HAP-1 (cell line): ENCODE data around the gene NES.

Experiments
- DNase-seq, 2 experiments: peaks; one replicate each; pipeline ENCODE4 v3.0.0-alpha.2; 2016 to 2020; ENCODE audit warnings: low spot score in 2 of 2
- H3K27me3 ChIP-seq: fragments of 250-450 bp; sonication (Bioruptor Pico); 2 replicates; pipeline ENCODE4 v1.5.1; 2020; ENCODE audit warnings: low read depth, mild to moderate bottlenecking, moderate library complexity
- H3K36me3 ChIP-seq: fragments of 250-450 bp; sonication (Bioruptor Pico); replicated peaks from 2 replicates; pipeline ENCODE4 v1.5.1; 2020; ENCODE audit warnings: mild to moderate bottlenecking
- H3K4me1 ChIP-seq: fragments of 250-450 bp; sonication (Bioruptor Pico); 2 replicates; pipeline ENCODE4 v1.5.1; 2020; ENCODE audit warnings: mild to moderate bottlenecking
- H3K4me3 ChIP-seq: fragments of 250-450 bp; sonication (Bioruptor Pico); 2 replicates; pipeline ENCODE4 v1.5.1; 2020; ENCODE audit warnings: mild to moderate bottlenecking, moderate library complexity
- H3K9me3 ChIP-seq: fragments of 250-450 bp; sonication (Bioruptor Pico); 2 replicates; pipeline ENCODE4 v1.5.1; 2020; ENCODE audit warnings: mild to moderate bottlenecking, moderate library complexity
- in situ Hi-C: fragments of 300-500 bp; cut with MboI; formaldehyde crosslinking; loops from 3 replicates; pipeline ENCODE4 v1.14.3; 2020; ENCODE audit warnings: low sequenced_read_pairs, inconsistent platforms, mixed read lengths

NES gene

GRCh38 chr1:156707417-156708217, 30.4 kb upstream of the NES start:
- no peaks in the 10 kb centered on the region for H3K36me3 ChIP-seq
- peaks cover 28% of the 10 kb centered on the region for H3K4me1 ChIP-seq
- H3K9me3 ChIP-seq, result no peaks in the 10 kb centered on the region
- no peak for DNase-seq
- H3K27me3 ChIP-seq, result no peaks in the 10 kb centered on the region
- no peak overlapping the region for H3K4me3 ChIP-seq
- in situ Hi-C loops, result no loop called here

- in situ Hi-C loops, result no loop called here
- Histone ChIP-seq H3K9me3 (no peaks in the 10 kb centered on the region), H3K27me3 (no peaks in the 10 kb centered on the region), H3K4me3 (peak overlapping the region; percentile 46), H3K4me1 (peaks cover 28% of the 10 kb centered on the region), H3K36me3 (no peaks in the 10 kb centered on the region)
- DNase-seq, result peak; percentile 29 to 73
Measured at GRCh38 chr1:156706657-156707416, 29.6 kb upstream of the NES start.

- no peaks in the 10 kb centered on the region for H3K36me3 ChIP-seq
- DNase-seq, result peak; percentile 74 to 93
- peaks cover 28% of the 10 kb centered on the region for H3K4me1 ChIP-seq
- H3K4me3 ChIP-seq, result peak overlapping the region; percentile 46
- H3K27me3 ChIP-seq, result no peaks in the 10 kb centered on the region
- no peaks in the 10 kb centered on the region for H3K9me3 ChIP-seq
- in situ Hi-C loops, result no loop called here
Measured at GRCh38 chr1:156705918-156706656, 28.9 kb upstream of the NES start.

DNA sequence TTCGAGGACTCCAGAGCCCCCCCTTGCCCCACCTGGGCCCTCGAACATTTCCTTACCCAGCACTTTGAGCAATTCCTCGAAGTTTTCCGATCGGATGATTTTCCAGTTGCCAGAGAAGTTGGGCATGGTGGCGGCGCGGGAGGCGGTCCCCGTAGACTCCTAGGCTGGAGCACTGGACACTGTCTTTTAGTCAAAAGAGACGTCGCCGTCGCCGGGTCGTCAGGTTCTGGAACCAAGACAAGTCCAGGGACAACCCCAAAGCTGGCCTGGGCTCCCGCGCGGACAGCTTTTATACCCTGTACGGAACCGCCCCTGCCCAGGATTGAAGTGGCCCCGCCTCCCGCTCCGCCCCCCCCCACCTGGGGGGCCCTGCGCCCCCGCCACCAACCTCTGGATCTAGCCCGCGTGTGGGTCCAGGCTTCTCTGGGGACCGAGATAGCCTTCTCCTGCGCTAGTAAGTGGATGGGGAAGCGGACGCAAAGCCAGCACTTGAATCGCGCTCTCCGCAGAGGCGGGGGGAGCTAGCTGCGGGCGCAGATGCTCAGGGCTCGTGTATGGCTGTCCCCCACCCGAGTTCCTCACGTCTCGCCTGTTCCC, 28.2 kb upstream of the NES start, which contains the start of gene CRABP2:
Gene CRABP2 (minus strand): TSS at position 263 of the 597 bp plus-strand sequence. CDS start 137 bp downstream, at position 126.
- in situ Hi-C loops, result no loop called here
- DNase-seq, result peak; percentile 53 to 72
- H3K4me3 ChIP-seq, result peak within 1 kb of the TSS; percentile 46
- no peaks in the 10 kb centered on the region for H3K9me3 ChIP-seq
- no peaks in the 10 kb centered on the region for H3K27me3 ChIP-seq
- H3K36me3 ChIP-seq, result no peaks in the 10 kb centered on the region; the same call in 1 of the 2 replicates
- H3K4me1 ChIP-seq, result peaks cover 28% of the 10 kb centered on the region

DNA sequence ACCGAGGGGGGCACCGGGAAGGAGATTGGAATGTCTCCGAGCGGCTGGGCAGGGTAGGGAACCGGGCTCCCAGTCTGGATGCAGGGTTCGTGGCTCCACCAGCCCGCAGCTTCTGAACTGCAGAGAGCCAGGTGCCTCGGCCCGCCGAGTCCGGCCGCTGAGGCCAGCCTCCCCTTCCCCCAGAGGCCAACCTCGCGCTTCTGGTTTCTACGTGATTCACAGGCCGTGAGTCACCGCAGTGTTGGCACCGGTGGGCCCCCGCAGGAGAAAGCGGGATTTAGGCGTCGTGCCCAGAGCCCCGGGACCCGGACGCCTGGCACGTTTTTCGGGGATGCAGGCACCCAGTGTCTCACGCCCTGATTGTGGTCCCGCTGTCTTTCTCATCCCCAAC, 27.7 kb upstream of the NES start:
- H3K4me1 ChIP-seq, result peaks cover 28% of the 10 kb centered on the region
- peak overlapping the region; percentile 46 for H3K4me3 ChIP-seq
- no peaks in the 10 kb centered on the region for H3K9me3 ChIP-seq
- DNase-seq, result no peak
- in situ Hi-C loops, result no loop called here
- no peaks in the 10 kb centered on the region for H3K27me3 ChIP-seq
- no peaks in the 10 kb centered on the region; the same call in 1 of the 2 replicates for H3K36me3 ChIP-seq

DNA sequence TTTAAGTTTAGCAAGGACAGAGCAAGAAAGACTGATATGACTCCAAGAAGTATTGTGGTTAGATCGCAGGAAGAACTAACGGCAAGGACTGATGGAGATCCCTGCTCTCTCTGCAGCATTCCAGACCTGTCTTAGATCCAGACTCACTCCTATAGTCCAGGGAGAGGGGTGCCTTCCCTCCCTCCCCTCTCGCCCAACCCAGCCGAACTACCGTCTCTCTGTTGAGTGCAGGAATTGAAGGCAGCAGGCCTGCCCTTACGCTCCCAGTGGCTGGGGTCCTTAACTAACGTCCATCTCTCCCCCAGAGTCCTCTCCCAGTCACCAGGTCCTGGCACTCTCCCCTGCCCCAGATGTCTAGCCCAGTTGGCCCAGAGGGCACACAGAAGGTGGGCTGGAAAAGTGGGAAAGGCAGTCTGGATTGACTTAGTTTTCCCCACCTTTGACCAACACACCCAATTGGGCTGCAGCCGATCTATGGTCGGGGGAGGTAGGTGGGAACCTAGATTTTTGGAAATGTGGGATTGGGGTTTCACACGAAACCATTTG, 27.0 kb upstream of the NES start:
- Histone ChIP-seq H3K36me3 (no peaks in the 10 kb centered on the region; the same call in none of the 2 replicates), H3K4me1 (peaks cover 28% of the 10 kb centered on the region), H3K4me3 (no peak overlapping the region), H3K27me3 (no peaks in the 10 kb centered on the region), H3K9me3 (no peaks in the 10 kb centered on the region)
- in situ Hi-C loops, result no loop called here
- DNase-seq, result no peak

GRCh38 chr1:156703741-156704140, 26.5 kb upstream of the NES start:
- H3K36me3 ChIP-seq, result no peaks in the 10 kb centered on the region; the same call in none of the 2 replicates
- H3K27me3 ChIP-seq, result no peaks in the 10 kb centered on the region
- in situ Hi-C loops, result no loop called here
- peaks cover 28% of the 10 kb centered on the region for H3K4me1 ChIP-seq
- H3K4me3 ChIP-seq, result no peak overlapping the region
- no peaks in the 10 kb centered on the region for H3K9me3 ChIP-seq
- peak in 1 of 2 experiments; percentile 33 for DNase-seq

GRCh38 chr1:156703336-156703735, 26.1 kb upstream of the NES start:
- DNase-seq, result no peak
- no peaks in the 10 kb centered on the region for H3K27me3 ChIP-seq
- no peaks in the 10 kb centered on the region for H3K9me3 ChIP-seq
- H3K36me3 ChIP-seq, result no peaks in the 10 kb centered on the region; the same call in none of the 2 replicates
- H3K4me1 ChIP-seq, result peaks cover 28% of the 10 kb centered on the region
- H3K4me3 ChIP-seq, result no peak overlapping the region
- in situ Hi-C loops, result no loop called here

DNA sequence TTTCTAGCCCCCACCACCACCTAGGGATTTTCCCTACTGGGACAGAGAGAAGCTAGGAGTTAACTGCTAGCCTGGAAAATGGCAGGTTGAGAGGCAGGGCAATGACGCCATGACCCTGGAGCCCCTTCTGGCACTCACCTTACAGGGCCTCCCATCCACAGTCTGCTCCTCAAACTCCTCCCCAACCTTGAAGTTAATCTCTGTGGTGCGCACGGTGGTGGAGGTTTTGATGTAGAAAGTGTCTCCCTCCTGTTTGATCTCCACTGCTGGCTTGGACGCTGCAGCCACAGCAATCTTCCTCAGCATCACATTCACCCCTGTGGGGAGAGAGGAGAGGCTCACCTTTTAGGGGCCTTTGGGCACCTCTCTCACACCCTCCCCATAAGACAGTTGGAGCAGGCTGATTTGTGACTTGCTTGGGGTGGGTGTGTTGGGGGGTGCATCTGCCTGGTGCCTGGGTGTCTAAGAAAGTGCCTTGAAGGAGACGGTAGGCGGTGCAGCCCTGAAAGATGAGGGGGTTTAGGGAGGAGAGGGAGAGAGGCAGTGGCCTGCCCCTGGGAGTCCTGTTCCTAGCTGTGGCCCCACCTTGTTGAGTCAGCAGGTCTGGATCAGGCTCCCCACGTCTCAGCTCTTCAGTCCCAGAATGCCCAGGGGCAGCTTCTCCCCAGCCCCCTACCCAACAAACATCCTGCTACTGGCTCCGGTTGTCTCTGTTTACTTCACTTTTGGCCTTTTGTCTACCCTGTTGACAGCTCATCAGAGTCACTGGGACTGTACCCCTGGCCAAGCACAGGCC, 23.7 kb upstream of the NES start:
- Histone ChIP-seq H3K27me3 (no peaks in the 10 kb centered on the region), H3K4me3 (no peak overlapping the region), H3K36me3 (no peaks in the 10 kb centered on the region; the same call in none of the 2 replicates), H3K9me3 (no peaks in the 10 kb centered on the region), H3K4me1 (peaks cover 6% of the 10 kb centered on the region)
- in situ Hi-C loops, result no loop called here
- DNase-seq, result no peak

DNA sequence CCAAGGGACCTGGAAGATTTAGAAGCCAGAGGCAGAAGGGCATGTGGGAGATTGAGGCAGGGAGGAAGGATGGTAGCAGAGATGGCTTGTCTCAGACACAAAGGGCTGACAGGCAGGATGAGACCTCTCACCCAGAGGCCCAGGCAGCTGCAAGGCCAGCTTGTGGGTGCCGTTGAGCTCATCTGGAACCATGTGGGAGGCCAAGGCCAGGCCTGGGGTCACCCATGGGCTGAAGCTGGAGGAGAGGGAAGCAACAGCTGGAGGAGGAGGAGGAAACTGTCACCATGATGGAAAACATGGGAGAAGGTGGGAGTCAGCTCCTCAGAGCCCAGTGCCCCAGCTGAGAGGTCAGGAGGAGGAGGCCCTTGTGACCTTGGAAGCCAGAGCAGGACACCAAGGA, 21.8 kb upstream of the NES start:
- in situ Hi-C loops, result no loop called here
- no peaks in the 10 kb centered on the region; the same call in none of the 2 replicates for H3K36me3 ChIP-seq
- no peaks in the 10 kb centered on the region for H3K9me3 ChIP-seq
- H3K4me3 ChIP-seq, result no peak overlapping the region
- H3K4me1 ChIP-seq, result peaks cover under 1% of the 10 kb centered on the region
- DNase-seq, result no peak
- H3K27me3 ChIP-seq, result no peaks in the 10 kb centered on the region

DNA sequence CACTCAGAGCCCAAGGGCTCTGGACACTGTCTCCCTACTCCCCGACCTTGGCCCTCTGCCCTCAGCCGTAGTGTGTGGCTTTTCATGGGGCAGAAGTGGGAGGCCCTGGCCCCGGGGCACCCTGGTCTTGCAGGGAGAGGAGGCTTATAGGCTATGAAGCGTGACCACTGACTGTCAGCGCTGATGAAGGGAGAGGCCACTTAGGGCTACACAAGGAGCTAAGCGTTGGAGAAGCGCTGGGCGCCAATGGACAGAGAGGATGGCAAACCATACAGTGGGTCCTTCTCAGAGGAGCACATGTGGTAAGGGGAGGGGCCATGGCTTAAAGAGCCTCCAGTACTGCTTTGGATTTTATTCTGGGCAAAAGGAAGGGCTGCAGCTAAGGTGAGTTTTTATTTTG, 20.3 kb upstream of the NES start:
- peaks cover 15% of the 10 kb centered on the region for H3K4me1 ChIP-seq
- no peak for DNase-seq
- H3K9me3 ChIP-seq, result no peaks in the 10 kb centered on the region
- H3K36me3 ChIP-seq, result no peaks in the 10 kb centered on the region; the same call in none of the 2 replicates
- no peak overlapping the region for H3K4me3 ChIP-seq
- in situ Hi-C loops, result no loop called here
- no peaks in the 10 kb centered on the region for H3K27me3 ChIP-seq

DNA sequence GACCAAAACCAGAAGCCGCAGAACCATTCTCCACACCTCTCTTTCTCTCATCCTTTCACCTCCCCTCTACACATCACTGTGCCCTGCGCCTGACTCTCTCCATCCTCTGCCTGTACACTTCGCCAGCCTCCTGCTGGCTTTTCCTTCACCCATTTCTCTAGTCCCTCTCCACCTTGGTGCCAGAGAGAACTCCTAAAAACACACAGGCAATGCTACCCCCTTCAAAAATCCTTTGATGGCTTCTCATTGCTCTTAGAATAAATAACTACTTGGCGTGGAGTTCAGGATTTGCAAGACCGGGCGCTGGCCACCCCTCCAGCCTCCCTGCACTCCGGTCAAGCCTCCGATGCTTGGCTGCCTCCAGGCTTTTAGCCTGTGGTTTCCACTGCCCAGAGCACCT, 19.5 kb upstream of the NES start:
- no peak for DNase-seq
- peaks cover 17% of the 10 kb centered on the region for H3K4me1 ChIP-seq
- no peaks in the 10 kb centered on the region; the same call in none of the 2 replicates for H3K36me3 ChIP-seq
- in situ Hi-C loops, result no loop called here
- no peak overlapping the region for H3K4me3 ChIP-seq
- H3K9me3 ChIP-seq, result no peaks in the 10 kb centered on the region
- H3K27me3 ChIP-seq, result no peaks in the 10 kb centered on the region
